Measurements from ENCODE around the gene DNHD1. TPM values are rescaled to one million over a fixed set of nuclear protein-coding genes. Genes with fewer than 3 reads are reported as not detected.

Gene DNHD1
- total RNA-seq, 2 donors from 2014 or later, result 7.4 to 11.8 TPM

DNA sequence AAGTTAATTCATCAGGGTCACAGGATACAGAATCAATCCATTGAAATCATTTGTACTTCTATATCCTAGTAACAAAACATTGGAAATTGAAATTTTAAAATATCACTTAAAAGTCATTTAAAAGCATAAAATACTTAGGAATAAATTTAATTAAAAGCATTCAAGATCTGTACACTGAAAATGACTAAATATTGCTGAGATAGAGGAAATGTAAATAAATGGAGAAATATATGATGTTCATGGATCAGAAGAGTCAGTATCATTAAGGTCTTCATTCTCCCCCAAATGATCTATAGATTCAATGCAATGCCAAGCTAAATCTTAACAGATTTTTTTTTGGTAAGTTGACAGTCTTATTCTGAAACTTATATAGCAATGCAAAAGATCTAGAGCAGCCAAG lies 56.6 kb downstream of the DNHD1 start:
- intact Hi-C loops (cut with DNase I), result no loop called here
- H3K36me3 ChIP-seq, result no peaks in the 10 kb centered on the region
- H3K27me3 ChIP-seq, result no peaks in the 10 kb centered on the region
- H3K4me3 ChIP-seq, result no peak overlapping the region
- no peak overlapping the region for H3K27ac ChIP-seq
- no peak for TF ChIP-seq CTCF (IDR thresholded peaks at IDR 0.05)
- DNase-seq, result no peak
- H3K9me3 ChIP-seq, result no peaks in the 10 kb centered on the region
- H3K9ac ChIP-seq (ENCODE audit: low read depth in 2 of 2, low read length in 2 of 2), result no peak overlapping the region
- H3K4me1 ChIP-seq, result no peaks in the 10 kb centered on the region

- Histone ChIP-seq H3K9ac (ENCODE audit: low read depth in 2 of 2, low read length in 2 of 2) (no peak overlapping the region), H3K27me3 (no peaks in the 10 kb centered on the region), H3K36me3 (no peaks in the 10 kb centered on the region), H3K27ac (no peak overlapping the region), H3K4me3 (no peak overlapping the region), H3K9me3 (no peaks in the 10 kb centered on the region), H3K4me1 (no peaks in the 10 kb centered on the region)
- no peak for TF ChIP-seq CTCF (IDR thresholded peaks at IDR 0.05)
- intact Hi-C loops (cut with DNase I), result no loop called here
- DNase-seq, result no peak
Observed at GRCh38 chr11:6554828-6555706, 58.0 kb downstream of the DNHD1 start.

- Histone ChIP-seq H3K36me3 (no peaks in the 10 kb centered on the region), H3K27me3 (no peaks in the 10 kb centered on the region), H3K9me3 (no peaks in the 10 kb centered on the region), H3K4me1 (no peaks in the 10 kb centered on the region), H3K9ac (ENCODE audit: low read depth in 2 of 2, low read length in 2 of 2) (no peak overlapping the region), H3K4me3 (no peak overlapping the region), H3K27ac (no peak overlapping the region)
- no peak for TF ChIP-seq CTCF (IDR thresholded peaks at IDR 0.05)
- no peak for DNase-seq
- intact Hi-C loops (cut with DNase I), result no loop called here
Observed at GRCh38 chr11:6556139-6556949, 59.3 kb downstream of the DNHD1 start.

- no peaks in the 10 kb centered on the region for H3K27me3 ChIP-seq
- TF ChIP-seq CTCF (IDR thresholded peaks at IDR 0.05), result no peak
- H3K36me3 ChIP-seq, result no peaks in the 10 kb centered on the region
- H3K4me3 ChIP-seq, result no peak overlapping the region
- DNase-seq, result no peak
- no peaks in the 10 kb centered on the region for H3K9me3 ChIP-seq
- no peak overlapping the region for H3K27ac ChIP-seq
- H3K9ac ChIP-seq (ENCODE audit: low read depth in 2 of 2, low read length in 2 of 2), result no peak overlapping the region
- H3K4me1 ChIP-seq, result no peaks in the 10 kb centered on the region
- intact Hi-C loops (cut with DNase I), result no loop called here
Observed at GRCh38 chr11:6557063-6557462, 60.0 kb downstream of the DNHD1 start.

DNA sequence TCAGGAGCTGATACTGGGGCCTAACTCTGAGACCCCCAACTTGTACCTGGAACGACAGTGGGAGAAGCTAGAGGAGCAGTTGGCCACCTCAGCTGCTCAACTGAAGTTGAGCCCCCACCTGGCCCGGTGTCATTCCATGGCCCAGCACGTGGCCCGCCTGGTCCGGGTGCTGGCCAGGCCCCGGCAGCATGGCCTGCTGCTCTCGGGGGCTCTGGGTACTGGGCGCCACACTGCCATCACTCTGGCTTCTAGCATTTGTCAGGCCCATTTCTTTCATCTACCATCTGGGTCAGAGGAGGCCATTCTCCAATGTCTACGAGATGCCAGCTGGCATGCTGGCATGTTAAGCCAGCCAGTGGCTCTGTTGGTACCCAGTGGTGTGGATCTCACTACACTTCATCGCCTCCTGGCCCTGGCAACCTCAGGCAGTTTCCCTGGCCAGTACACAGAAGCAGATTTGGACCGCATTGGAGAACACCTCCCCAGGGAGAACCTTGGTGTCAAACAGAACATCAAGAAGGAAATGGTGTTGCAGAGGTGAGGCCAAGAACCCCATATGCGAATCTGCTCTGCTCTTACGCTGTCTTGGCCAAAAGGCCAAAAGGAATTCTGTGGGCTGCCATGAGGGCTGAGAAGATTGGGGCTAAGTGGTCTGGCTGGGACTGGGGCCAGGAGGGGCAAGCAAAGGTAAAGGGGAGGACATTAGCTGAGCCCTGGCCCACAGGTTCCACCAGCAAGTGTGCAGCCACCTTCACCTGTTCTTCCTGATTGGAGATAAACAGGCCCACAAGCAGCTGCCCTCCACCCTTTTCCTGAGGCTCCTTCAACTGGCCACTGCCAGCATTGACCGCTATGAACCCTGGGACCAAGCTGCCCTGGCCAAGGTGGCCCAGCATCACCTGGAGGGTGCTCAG lies 60.9 kb downstream of the DNHD1 start:
- H3K9ac ChIP-seq (ENCODE audit: low read depth in 2 of 2, low read length in 2 of 2), result no peak overlapping the region
- TF ChIP-seq CTCF (IDR thresholded peaks at IDR 0.05), result no peak

More for the DNA sequence above, 60.9 kb downstream of the DNHD1 start:
- H3K9me3 ChIP-seq, result no peaks in the 10 kb centered on the region
- intact Hi-C loops (cut with DNase I), result no loop called here
- no peak overlapping the region for H3K27ac ChIP-seq
- H3K4me1 ChIP-seq, result no peaks in the 10 kb centered on the region
- no peak for DNase-seq
- H3K36me3 ChIP-seq, result no peaks in the 10 kb centered on the region
- H3K4me3 ChIP-seq, result no peak overlapping the region
- no peaks in the 10 kb centered on the region for H3K27me3 ChIP-seq

All from colonic mucosa (tissue), 4 donors.